ENCODE data around the gene RNF220. TPM values are rescaled to one million over a fixed set of nuclear protein-coding genes. Genes with fewer than 3 reads are reported as not detected.

The RNF220 gene
- total and polyA plus RNA-seq, 2 donors (not counting 3 experiments of a cell fraction or from before 2014, with no cell fraction given), result 62.7 to 66.6 TPM

GRCh38 chr1:44606701-44607281, 201.7 kb downstream of the RNF220 start:
- Histone ChIP-seq H3K4me1 (ENCODE audit: control insufficient read depth, extremely low read depth, insufficient read depth, low read length) (no peaks in the 10 kb centered on the region), H3K9me3 (replicated peaks; ENCODE audit: control insufficient read depth, insufficient read depth, low read length) (no peaks in the 10 kb centered on the region), H3K36me3 (ENCODE audit: control insufficient read depth in 2 of 2, extremely low read depth in 1 of 2, insufficient read depth in 2 of 2, low read length in 2 of 2) (no peaks in the 10 kb centered on the region), H3K9me1 (replicated peaks; ENCODE audit: control insufficient read depth, extremely low read depth, insufficient read depth, low read length) (no peaks in the 10 kb centered on the region), H3K4me2 (ENCODE audit: insufficient read depth, low read length) (no peak overlapping the region), H4K20me1 (replicated peaks; ENCODE audit: control insufficient read depth, extremely low read depth, insufficient read depth, low read length) (no peaks in the 10 kb centered on the region), H3K4me3 (replicated peaks in 1 of 3; ENCODE audit: insufficient read depth in 1 of 3, low read depth in 1 of 3, low read length in 3 of 3) (no peak overlapping the region), H3K27ac (ENCODE audit: insufficient read depth, low read depth, low read length) (no peak overlapping the region), H2AFZ (ENCODE audit: low read depth, low read length) (no peak overlapping the region), H3K9ac (replicated peaks; ENCODE audit: extremely low read depth, insufficient read depth, low read length) (no peak overlapping the region), H3K79me2 (ENCODE audit: control insufficient read depth, insufficient read depth, low read length) (no peaks in the 10 kb centered on the region), H3K27me3 (ENCODE audit: control insufficient read depth in 2 of 2, insufficient read depth in 2 of 2, low read length in 2 of 2) (peaks cover 7% of the 10 kb centered on the region in 2 experiments)
- DNase-seq (ENCODE audit: low read depth, low spot score) (no peak), FAIRE-seq (no peak)
- CTCF ChIA-PET, result no interaction called here
- no TSS peak for BruUV-seq (replicated peaks)
- TF ChIP-seq, protein P1, sequence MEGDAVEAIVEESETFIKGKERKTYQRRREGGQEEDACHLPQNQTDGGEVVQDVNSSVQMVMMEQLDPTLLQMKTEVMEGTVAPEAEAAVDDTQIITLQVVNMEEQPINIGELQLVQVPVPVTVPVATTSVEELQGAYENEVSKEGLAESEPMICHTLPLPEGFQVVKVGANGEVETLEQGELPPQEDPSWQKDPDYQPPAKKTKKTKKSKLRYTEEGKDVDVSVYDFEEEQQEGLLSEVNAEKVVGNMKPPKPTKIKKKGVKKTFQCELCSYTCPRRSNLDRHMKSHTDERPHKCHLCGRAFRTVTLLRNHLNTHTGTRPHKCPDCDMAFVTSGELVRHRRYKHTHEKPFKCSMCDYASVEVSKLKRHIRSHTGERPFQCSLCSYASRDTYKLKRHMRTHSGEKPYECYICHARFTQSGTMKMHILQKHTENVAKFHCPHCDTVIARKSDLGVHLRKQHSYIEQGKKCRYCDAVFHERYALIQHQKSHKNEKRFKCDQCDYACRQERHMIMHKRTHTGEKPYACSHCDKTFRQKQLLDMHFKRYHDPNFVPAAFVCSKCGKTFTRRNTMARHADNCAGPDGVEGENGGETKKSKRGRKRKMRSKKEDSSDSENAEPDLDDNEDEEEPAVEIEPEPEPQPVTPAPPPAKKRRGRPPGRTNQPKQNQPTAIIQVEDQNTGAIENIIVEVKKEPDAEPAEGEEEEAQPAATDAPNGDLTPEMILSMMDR (IDR thresholded peaks at IDR 0.05; ENCODE audit: extremely low read depth in 1 of 2, insufficient read depth in 1 of 2, low read depth in 1 of 2, low read length in 2 of 2), result no peak
- no peak for TF ChIP-seq POLR2A (IDR thresholded peaks at IDR 0.05; ENCODE audit: low read depth, low read length)
- no peak for TF ChIP-seq POLR2AphosphoS5 (IDR thresholded peaks at IDR 0.05; ENCODE audit: insufficient read depth, low read depth, low read length)
- TF ChIP-seq JUN (IDR thresholded peaks at IDR 0.05; ENCODE audit: borderline replicate concordance, insufficient read depth, insufficient read length, low read depth), result no peak
- TF ChIP-seq EZH2 (IDR thresholded peaks at IDR 0.05; ENCODE audit: borderline replicate concordance, low read depth, low read length, severe bottlenecking), result no peak
- no peak for TF ChIP-seq MYC (IDR thresholded peaks at IDR 0.05; ENCODE audit: low read depth, low read length)
- no peak for TF ChIP-seq GATA2 (IDR thresholded peaks at IDR 0.05; ENCODE audit: insufficient read depth, insufficient read length, low read depth, low read length)
- TF ChIP-seq, protein P2, sequence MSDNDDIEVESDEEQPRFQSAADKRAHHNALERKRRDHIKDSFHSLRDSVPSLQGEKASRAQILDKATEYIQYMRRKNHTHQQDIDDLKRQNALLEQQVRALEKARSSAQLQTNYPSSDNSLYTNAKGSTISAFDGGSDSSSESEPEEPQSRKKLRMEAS (IDR thresholded peaks at IDR 0.05; ENCODE audit: insufficient read depth, insufficient read length), result no peak
- no peak for TF ChIP-seq FOS (IDR thresholded peaks at IDR 0.05; ENCODE audit: borderline replicate concordance, insufficient read depth, low read length)
- dilution Hi-C loops (cut with MboI; ENCODE audit: extremely low pct_ligation_motif_present, low sequenced_read_pairs) (no loop called here), intact Hi-C loops (cut with micrococcal nuclease) (no loop called here)
- POLR2A ChIA-PET, result interaction anchor here (0.7 kb wide), 1 partner anchor 265 kb away, joined by 3 read pairs; no protein-coding TSS in a partner anchor
